ENCODE data around the gene FYN. TPM values are rescaled to one million over a fixed set of nuclear protein-coding genes. Genes with fewer than 3 reads are reported as not detected.

FYN gene
- polyA plus RNA-seq, 2 of the 4 experiments (the other 2 are of a cell fraction) = 3.5 to 3.7 TPM

DNA sequence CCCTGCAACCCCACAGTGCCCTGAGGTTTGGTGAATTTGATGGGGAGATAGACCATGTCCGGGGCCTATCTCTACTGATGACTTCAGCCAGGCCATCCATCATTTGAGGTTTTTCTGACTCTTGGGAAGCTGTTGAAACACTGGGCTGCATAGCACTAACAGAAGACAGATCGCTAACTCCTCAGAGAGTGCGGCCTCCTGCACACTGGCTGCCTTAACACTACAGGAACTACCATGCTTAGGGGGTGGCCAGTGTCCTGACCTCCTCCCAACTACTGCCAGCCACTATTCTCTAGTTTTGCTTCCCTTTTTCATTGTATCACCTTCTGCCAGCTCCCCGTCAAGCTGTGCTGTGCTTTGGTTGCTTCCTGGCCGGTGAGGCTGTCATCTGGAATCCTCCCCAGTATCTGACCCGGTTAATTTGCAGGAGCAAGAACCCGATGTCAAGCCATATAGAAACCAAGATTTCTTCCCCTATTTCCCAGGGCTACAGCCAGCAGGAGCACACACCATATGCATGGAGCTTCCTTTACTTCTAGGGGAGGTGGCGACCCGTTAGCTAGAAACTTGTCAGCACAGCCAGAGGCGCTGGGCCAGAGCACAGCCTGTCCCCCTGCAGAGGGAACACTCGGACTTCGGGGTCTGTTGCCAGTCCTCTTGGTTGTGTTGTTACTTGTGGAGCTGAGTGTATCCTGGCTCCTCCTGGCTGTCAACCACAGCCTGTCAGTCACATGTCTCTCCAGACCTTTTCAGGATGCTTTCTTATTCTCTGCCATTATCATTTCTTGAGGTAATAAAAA, 210.3 kb downstream of the FYN start (continued):
- no peak for TF ChIP-seq ZFP36 (IDR thresholded peaks at IDR 0.05; ENCODE audit: borderline replicate concordance, partially characterized antibody)

DNA sequence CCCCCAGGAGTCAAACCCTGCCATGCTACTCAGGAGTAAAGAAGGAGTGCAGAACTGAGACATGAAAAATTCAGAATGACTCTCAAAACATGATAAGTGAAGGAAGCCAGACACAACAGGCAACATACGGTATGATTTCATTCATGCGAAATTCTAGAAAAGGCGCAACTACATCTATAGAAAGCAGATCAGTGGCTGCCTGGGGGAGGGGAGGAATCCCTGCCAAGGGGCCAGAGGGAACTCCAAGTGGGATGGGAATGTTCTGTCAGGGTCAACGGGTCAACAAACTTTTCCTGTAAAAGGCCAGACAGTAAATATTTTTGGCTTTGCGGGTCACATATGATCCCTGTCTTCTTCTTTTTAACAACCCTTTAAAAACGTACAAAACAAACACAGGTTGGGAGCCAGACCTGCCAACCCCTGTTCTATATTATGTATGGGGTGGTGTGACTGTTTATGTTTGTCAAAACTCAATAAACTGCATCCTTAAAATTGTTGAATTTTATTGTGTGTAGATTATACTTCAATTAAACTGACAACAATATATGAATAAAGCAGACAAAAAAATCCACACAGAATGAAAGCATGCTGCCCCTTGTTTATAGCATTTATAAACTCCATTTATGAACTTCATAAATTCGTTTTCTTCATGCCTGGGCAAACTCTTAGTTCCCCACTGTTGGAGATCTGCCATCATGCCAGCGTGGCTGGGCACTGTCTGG, 211.0 kb downstream of the FYN start:
- H3K4me2 ChIP-seq = no peak overlapping the region
- no peak overlapping the region for H3K27ac ChIP-seq

DNA sequence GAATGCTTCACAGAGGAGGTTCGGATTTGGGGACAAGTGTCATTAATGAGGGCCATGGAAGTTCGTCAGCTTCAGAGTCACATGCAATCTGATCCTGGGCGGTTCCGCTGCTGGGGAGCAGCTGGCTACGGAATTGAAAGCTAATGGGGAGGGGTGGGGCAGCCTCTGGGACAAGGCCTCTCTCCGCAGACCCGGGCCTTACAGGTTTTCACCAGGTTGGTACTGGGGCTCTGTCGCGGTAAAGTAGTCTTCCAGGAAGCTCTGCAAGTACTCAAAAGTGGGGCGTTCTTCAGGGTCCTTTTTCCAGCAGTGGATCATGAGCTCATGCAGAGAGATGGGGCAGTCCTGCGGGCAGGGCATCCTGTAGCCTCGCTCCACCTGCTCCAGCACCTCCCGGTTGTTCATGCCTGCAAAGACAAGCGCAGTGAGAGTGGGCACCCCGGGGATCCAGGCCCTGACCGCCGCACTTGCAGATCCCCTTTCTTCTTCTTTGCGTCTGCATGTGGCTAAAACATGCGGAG, 211.7 kb downstream of the FYN start:
- POLR2A ChIA-PET = no interaction called here
- no peak for ATAC-seq
- Histone ChIP-seq H3K27ac (no peak overlapping the region), H3K4me3 (no peak overlapping the region), H3K4me2 (no peak overlapping the region), H3K9me3 (no peaks in the 10 kb centered on the region), H3K4me1 (peaks cover 19% of the 10 kb centered on the region)
- CTCF ChIA-PET = interaction anchor here (0.5 to 1.6 kb wide), 2 partner anchors 10 to 382 kb away, joined by 3 to 4 read pairs; no protein-coding TSS in a partner anchor
- no peak for TF ChIP-seq FOXS1 (CRISPR knock-in tag; IDR thresholded peaks at IDR 0.05)
- no peak for TF ChIP-seq GATA3 (IDR thresholded peaks at IDR 0.05; ENCODE audit: borderline replicate concordance)
- TF ChIP-seq KDM1A (IDR thresholded peaks at IDR 0.05; ENCODE audit: low read depth) = no peak
- TF ChIP-seq, protein P1, sequence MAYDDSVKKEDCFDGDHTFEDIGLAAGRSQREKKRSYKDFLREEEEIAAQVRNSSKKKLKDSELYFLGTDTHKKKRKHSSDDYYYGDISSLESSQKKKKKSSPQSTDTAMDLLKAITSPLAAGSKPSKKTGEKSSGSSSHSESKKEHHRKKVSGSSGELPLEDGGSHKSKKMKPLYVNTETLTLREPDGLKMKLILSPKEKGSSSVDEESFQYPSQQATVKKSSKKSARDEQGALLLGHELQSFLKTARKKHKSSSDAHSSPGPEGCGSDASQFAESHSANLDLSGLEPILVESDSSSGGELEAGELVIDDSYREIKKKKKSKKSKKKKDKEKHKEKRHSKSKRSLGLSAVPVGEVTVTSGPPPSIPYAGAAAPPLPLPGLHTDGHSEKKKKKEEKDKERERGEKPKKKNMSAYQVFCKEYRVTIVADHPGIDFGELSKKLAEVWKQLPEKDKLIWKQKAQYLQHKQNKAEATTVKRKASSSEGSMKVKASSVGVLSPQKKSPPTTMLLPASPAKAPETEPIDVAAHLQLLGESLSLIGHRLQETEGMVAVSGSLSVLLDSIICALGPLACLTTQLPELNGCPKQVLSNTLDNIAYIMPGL (CRISPR knock-in tag; IDR thresholded peaks at IDR 0.05; ENCODE audit: borderline replicate concordance) = no peak
- TF ChIP-seq HOXB5 (CRISPR knock-in tag; IDR thresholded peaks at IDR 0.05) = no peak
- TF ChIP-seq, protein P2, sequence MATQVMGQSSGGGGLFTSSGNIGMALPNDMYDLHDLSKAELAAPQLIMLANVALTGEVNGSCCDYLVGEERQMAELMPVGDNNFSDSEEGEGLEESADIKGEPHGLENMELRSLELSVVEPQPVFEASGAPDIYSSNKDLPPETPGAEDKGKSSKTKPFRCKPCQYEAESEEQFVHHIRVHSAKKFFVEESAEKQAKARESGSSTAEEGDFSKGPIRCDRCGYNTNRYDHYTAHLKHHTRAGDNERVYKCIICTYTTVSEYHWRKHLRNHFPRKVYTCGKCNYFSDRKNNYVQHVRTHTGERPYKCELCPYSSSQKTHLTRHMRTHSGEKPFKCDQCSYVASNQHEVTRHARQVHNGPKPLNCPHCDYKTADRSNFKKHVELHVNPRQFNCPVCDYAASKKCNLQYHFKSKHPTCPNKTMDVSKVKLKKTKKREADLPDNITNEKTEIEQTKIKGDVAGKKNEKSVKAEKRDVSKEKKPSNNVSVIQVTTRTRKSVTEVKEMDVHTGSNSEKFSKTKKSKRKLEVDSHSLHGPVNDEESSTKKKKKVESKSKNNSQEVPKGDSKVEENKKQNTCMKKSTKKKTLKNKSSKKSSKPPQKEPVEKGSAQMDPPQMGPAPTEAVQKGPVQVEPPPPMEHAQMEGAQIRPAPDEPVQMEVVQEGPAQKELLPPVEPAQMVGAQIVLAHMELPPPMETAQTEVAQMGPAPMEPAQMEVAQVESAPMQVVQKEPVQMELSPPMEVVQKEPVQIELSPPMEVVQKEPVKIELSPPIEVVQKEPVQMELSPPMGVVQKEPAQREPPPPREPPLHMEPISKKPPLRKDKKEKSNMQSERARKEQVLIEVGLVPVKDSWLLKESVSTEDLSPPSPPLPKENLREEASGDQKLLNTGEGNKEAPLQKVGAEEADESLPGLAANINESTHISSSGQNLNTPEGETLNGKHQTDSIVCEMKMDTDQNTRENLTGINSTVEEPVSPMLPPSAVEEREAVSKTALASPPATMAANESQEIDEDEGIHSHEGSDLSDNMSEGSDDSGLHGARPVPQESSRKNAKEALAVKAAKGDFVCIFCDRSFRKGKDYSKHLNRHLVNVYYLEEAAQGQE (IDR thresholded peaks at IDR 0.05) = no peak
- no peak for TF ChIP-seq POLR2A (IDR thresholded peaks at IDR 0.05; ENCODE audit: low read length)
- TF ChIP-seq EHMT2 (IDR thresholded peaks at IDR 0.05; ENCODE audit: low read depth) = no peak
- TF ChIP-seq, protein P3, sequence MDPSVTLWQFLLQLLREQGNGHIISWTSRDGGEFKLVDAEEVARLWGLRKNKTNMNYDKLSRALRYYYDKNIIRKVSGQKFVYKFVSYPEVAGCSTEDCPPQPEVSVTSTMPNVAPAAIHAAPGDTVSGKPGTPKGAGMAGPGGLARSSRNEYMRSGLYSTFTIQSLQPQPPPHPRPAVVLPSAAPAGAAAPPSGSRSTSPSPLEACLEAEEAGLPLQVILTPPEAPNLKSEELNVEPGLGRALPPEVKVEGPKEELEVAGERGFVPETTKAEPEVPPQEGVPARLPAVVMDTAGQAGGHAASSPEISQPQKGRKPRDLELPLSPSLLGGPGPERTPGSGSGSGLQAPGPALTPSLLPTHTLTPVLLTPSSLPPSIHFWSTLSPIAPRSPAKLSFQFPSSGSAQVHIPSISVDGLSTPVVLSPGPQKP (IDR thresholded peaks at IDR 0.05; ENCODE audit: low read depth, low read length) = no peak
- TF ChIP-seq, protein P4, sequence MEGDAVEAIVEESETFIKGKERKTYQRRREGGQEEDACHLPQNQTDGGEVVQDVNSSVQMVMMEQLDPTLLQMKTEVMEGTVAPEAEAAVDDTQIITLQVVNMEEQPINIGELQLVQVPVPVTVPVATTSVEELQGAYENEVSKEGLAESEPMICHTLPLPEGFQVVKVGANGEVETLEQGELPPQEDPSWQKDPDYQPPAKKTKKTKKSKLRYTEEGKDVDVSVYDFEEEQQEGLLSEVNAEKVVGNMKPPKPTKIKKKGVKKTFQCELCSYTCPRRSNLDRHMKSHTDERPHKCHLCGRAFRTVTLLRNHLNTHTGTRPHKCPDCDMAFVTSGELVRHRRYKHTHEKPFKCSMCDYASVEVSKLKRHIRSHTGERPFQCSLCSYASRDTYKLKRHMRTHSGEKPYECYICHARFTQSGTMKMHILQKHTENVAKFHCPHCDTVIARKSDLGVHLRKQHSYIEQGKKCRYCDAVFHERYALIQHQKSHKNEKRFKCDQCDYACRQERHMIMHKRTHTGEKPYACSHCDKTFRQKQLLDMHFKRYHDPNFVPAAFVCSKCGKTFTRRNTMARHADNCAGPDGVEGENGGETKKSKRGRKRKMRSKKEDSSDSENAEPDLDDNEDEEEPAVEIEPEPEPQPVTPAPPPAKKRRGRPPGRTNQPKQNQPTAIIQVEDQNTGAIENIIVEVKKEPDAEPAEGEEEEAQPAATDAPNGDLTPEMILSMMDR (IDR thresholded peaks at IDR 0.05) = no peak
- FAIRE-seq = no peak
- 80% methylated on average over 19 of the region's 19 CpGs for WGBS (ENCODE audit: missing lambda C conversion rate)
- no peak for DNase-seq (ENCODE audit: low read depth in 1 of 2, low spot score in 1 of 2)

More for the DNA sequence above, 211.0 kb downstream of the FYN start:
- WGBS (ENCODE audit: missing lambda C conversion rate) = 72% methylated on average over 8 of the region's 8 CpGs
- ChIA-PET POLR2A (no interaction called here), CTCF (interaction anchor here (0.5 to 1.7 kb wide), 3 partner anchors 11 to 381 kb away, joined by 3 to 4 read pairs (median 3); no protein-coding TSS in a partner anchor)
- Histone ChIP-seq H3K4me3 (no peak overlapping the region), H3K4me1 (peaks cover 12% of the 10 kb centered on the region), H3K9me3 (no peaks in the 10 kb centered on the region)
- TF ChIP-seq RNF2 (IDR thresholded peaks at IDR 0.05; ENCODE audit: borderline replicate concordance, low read depth) (no peak), SREBF2 (IDR thresholded peaks at IDR 0.05) (no peak), BHLHE40 (IDR thresholded peaks at IDR 0.05; ENCODE audit: low read depth, low read length) (no peak), RFX5 (IDR thresholded peaks at IDR 0.05) (no peak)
- ATAC-seq (no peak), FAIRE-seq (no peak), DNase-seq (ENCODE audit: low read depth in 1 of 2, low spot score in 1 of 2) (no peak)
